Erythroblast (primary cell): Measurements from ENCODE around the gene DENR.

Experiments used
- GATA1 ChIP-seq: IDR thresholded peaks from 2 replicates; pipeline ENCODE4 v1.6.1; 2011; ENCODE audit warnings: low read depth, mild to moderate bottlenecking, control low read depth, low read length, moderate library complexity
- POLR2A ChIP-seq: IDR thresholded peaks from 2 replicates; pipeline ENCODE4 v1.6.1; 2011; ENCODE audit warnings: mild to moderate bottlenecking, low read length

GRCh38 chr12:122725452-122726079, 27.1 kb upstream of the DENR start:
- TF ChIP-seq POLR2A = no peak
- no peak for TF ChIP-seq GATA1
